CD4-positive, alpha-beta memory T cell (primary cell): Measurements from ENCODE around the gene MYOD1. TPM values are rescaled to one million over a fixed set of nuclear protein-coding genes. Genes with fewer than 3 reads are reported as not detected.

Source experiments
- CTCF ChIA-PET: fragments of 350-600 bp; sonication (Branson Sonifier 250); formaldehyde crosslinking; loops from one replicate; lab custom pipeline; 2021; ENCODE audit warnings: inconsistent platforms; ENCODE audit not compliant: partially characterized antibody; lab: Charles Lee
- POLR2A ChIA-PET: fragments of 350-600 bp; sonication (Branson Sonifier 250); formaldehyde crosslinking; loops from one replicate; lab custom pipeline; 2021; ENCODE audit not compliant: partially characterized antibody; lab: Charles Lee
- DNase-seq, 5 donors: peaks; one replicate each; pipeline versions ENCODE4 v3.0.0 to v3.0.0-alpha.2; 2020 to 2022; ENCODE audit warnings: mixed read lengths in 1 of 5
- H3K27ac ChIP-seq: one replicate; pipeline ENCODE4 v1.7.0; 2013; ENCODE audit warnings: low read depth, low read length
- H3K27me3 ChIP-seq: 2 replicates; pipeline ENCODE4 v1.7.0; 2013; ENCODE audit warnings: mild to moderate bottlenecking, low read length, moderate library complexity; ENCODE audit not compliant: insufficient read depth
- H3K36me3 ChIP-seq: 2 replicates; pipeline ENCODE4 v1.7.0; 2013; ENCODE audit warnings: mild to moderate bottlenecking, low read length, moderate library complexity; ENCODE audit not compliant: insufficient read depth
- H3K4me1 ChIP-seq: 2 replicates; pipeline ENCODE4 v1.7.0; 2013; ENCODE audit warnings: mild to moderate bottlenecking, low read length, moderate library complexity; ENCODE audit not compliant: insufficient read depth
- H3K4me3 ChIP-seq, 2 donors: one replicate each; pipeline ENCODE4 v1.7.0; 2013; ENCODE audit warnings: low read length in 2 of 2, mild to moderate bottlenecking in 1 of 2
- H3K9me3 ChIP-seq, 2 donors: one replicate each; pipeline ENCODE4 v1.7.0; 2013; ENCODE audit warnings: low read length in 2 of 2, control low read depth in 1 of 2; ENCODE audit not compliant: control insufficient read depth in 1 of 2
- H3K27ac Mint-ChIP-seq, 7 donors: one replicate each; pipeline ENCODE4 v1.8.0; 2020 to 2021; ENCODE audit warnings: mixed read lengths in 7 of 7, mild to moderate bottlenecking in 6 of 7, inconsistent platforms in 3 of 7, moderate library complexity in 3 of 7
- H3K27me3 Mint-ChIP-seq, 2 donors: one replicate each; pipeline ENCODE4 v1.8.0; 2020 to 2021; ENCODE audit warnings: mixed read lengths in 2 of 2
- H3K36me3 Mint-ChIP-seq, 2 donors: one replicate each; pipeline ENCODE4 v1.8.0; 2020 to 2021; ENCODE audit warnings: mixed read lengths in 2 of 2, inconsistent platforms in 1 of 2, mild to moderate bottlenecking in 1 of 2
- H3K4me1 Mint-ChIP-seq, 4 donors: one replicate each; pipeline ENCODE4 v1.8.0; 2020 to 2021; ENCODE audit warnings: mixed read lengths in 4 of 4, mild to moderate bottlenecking in 1 of 4
- H3K4me3 Mint-ChIP-seq, 8 donors: one replicate each; pipeline ENCODE4 v1.8.0; 2020 to 2021; ENCODE audit warnings: mixed read lengths in 8 of 8, mild to moderate bottlenecking in 7 of 8, moderate library complexity in 6 of 8, inconsistent platforms in 3 of 8
- H3K9me3 Mint-ChIP-seq, 8 donors: one replicate each; pipeline ENCODE4 v1.8.0; 2020 to 2021; ENCODE audit warnings: mixed read lengths in 8 of 8, mild to moderate bottlenecking in 5 of 8, inconsistent platforms in 3 of 8, moderate library complexity in 1 of 8
- intact Hi-C: fragments of 100-400 bp; cut with micrococcal nuclease; formaldehyde crosslinking; loops from one replicate; pipeline ENCODE4 v1.15.1; 2023
- polyA plus RNA-seq, 2 donors: library from polyadenylated mRNA; unstranded; fragments of 300-500 nt; fragmentation: Illumina TruSeq; gene quantifications; one replicate each; pipeline ENCODE4 v1.2.3, GENCODE V29; 2021
- total RNA-seq, 2 experiments: library from RNA; stranded (reverse); gene quantifications; one replicate each; pipeline ENCODE4 v1.2.3, GENCODE V29; 2021

Gene MYOD1
- total and polyA plus RNA-seq, 4 experiments from 2014 or later, result not detected

GRCh38 chr11:17734986-17735817 is 15.8 kb downstream of the MYOD1 start:
- intact Hi-C loops, result no loop called here
- H3K36me3 Mint-ChIP-seq, result no peaks in the 10 kb centered on the region
- no peaks in the 10 kb centered on the region for H3K9me3 ChIP-seq
- CTCF ChIA-PET, result no interaction called here
- peaks cover 1 to 8% (median 6%) of the 10 kb centered on the region in 4 donors for H3K4me1 Mint-ChIP-seq
- no peak overlapping the region for H3K27ac ChIP-seq
- no peaks in the 10 kb centered on the region for H3K36me3 ChIP-seq
- H3K4me3 ChIP-seq, result no peak overlapping the region
- POLR2A ChIA-PET, result no interaction called here
- no peaks in the 10 kb centered on the region for H3K4me1 ChIP-seq
- no peak overlapping the region for H3K27ac Mint-ChIP-seq
- DNase-seq, result peak in 2 of 5 donors; percentile 11 to 12
- H3K27me3 ChIP-seq, result peaks cover 21% of the 10 kb centered on the region
- H3K4me3 Mint-ChIP-seq, result no peak overlapping the region
- peaks cover 0 to 7% (median 0%) of the 10 kb centered on the region in 8 donors for H3K9me3 Mint-ChIP-seq
- H3K27me3 Mint-ChIP-seq, result peaks cover 38 to 39% of the 10 kb centered on the region in 2 donors

- H3K27ac ChIP-seq, result no peak overlapping the region
- CTCF ChIA-PET, result no interaction called here
- peaks cover 36 to 39% of the 10 kb centered on the region in 2 donors for H3K27me3 Mint-ChIP-seq
- H3K27me3 ChIP-seq, result peaks cover 15% of the 10 kb centered on the region
- H3K4me3 Mint-ChIP-seq, result no peak overlapping the region
- H3K4me1 Mint-ChIP-seq, result peaks cover 1 to 8% (median 6%) of the 10 kb centered on the region in 4 donors
- H3K36me3 Mint-ChIP-seq, result no peaks in the 10 kb centered on the region
- no peak for DNase-seq
- intact Hi-C loops, result no loop called here
- POLR2A ChIA-PET, result no interaction called here
- H3K4me1 ChIP-seq, result no peaks in the 10 kb centered on the region
- no peaks in the 10 kb centered on the region for H3K36me3 ChIP-seq
- peaks cover 0 to 7% (median 0%) of the 10 kb centered on the region in 8 donors for H3K9me3 Mint-ChIP-seq
- H3K4me3 ChIP-seq, result no peak overlapping the region
- H3K27ac Mint-ChIP-seq, result no peak overlapping the region
- no peaks in the 10 kb centered on the region for H3K9me3 ChIP-seq
These were observed 16.6 kb downstream of the MYOD1 start for GRCh38 chr11:17735818-17736578.

DNA sequence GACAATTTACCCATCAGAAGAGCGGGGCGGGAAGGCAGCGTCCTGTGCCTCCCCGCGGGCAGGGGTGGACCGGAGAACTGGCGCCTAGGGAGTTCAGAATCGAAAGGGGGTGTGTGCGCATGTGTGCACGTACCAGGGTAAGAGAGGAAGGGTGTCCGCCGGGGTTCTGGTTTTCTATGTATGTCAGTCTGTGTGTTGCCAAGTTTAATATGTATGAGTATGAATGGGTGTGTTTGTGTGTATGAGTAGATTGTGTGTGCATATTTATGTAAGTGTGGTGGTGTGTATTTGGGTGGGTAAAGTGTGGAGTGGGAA is 17.2 kb downstream of the MYOD1 start:
- Histone ChIP-seq H3K27ac (no peak overlapping the region), H3K36me3 (no peaks in the 10 kb centered on the region), H3K27me3 (peaks cover 13% of the 10 kb centered on the region), H3K4me1 (no peaks in the 10 kb centered on the region), H3K4me3 (no peak overlapping the region), H3K9me3 (no peaks in the 10 kb centered on the region)
- peaks cover 0 to 7% (median 0%) of the 10 kb centered on the region in 8 donors for H3K9me3 Mint-ChIP-seq
- peak overlapping the region in 2 of 8 donors; percentile 0 to 40 for H3K4me3 Mint-ChIP-seq
- intact Hi-C loops, result no loop called here
- H3K4me1 Mint-ChIP-seq, result peaks cover 1 to 8% (median 6%) of the 10 kb centered on the region in 4 donors
- H3K27me3 Mint-ChIP-seq, result peaks cover 40 to 41% of the 10 kb centered on the region in 2 donors
- H3K27ac Mint-ChIP-seq, result no peak overlapping the region
- ChIA-PET CTCF (no interaction called here), POLR2A (no interaction called here)
- no peaks in the 10 kb centered on the region for H3K36me3 Mint-ChIP-seq
- no peak for DNase-seq

DNA sequence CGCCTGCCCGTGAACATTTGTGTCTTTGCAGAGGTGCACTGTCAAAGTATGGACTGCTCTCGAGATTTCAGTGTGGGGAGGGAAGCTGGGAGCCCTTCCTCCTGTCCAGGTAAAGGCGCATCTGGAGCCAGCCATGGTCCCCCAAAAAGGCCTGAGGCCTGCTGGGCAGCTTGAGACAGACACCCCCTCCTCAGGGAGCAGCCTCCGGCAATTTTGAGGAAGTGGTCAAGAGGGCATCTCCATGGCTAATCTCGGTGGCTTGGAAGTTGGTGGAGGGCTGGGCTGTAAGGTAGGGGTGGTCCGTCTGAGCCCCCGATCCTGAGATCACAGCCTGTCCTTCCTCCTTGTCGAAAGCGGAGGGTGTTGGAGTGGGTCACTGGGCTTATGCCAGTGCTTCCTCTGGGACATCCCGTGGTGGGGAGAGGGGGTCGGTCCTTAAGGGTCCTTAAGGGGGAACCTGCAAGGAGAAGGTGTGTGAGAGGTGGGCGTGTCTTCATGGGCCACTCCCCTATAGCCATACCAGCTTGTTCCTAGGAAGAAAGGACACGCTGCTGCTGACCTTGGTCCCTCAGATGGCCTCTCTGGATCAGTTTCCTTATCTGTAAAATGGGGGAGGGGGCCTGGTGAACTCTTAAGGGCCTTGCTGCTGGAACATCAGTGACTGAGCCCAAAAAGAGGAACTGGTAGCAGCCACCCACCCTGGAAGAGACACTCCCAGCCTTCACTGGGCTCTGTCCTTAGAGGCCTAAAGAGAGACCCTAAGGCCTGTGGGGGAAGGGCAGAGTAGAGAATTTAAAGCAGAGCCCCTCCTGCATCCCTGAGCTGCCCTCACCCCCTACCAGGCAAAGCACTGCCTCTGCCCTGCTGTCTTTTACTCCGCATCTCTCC is 17.8 kb downstream of the MYOD1 start:
- H3K4me1 ChIP-seq, result no peaks in the 10 kb centered on the region
- CTCF ChIA-PET, result no interaction called here
- intact Hi-C loops, result no loop called here
- H3K27me3 ChIP-seq, result peaks cover 13% of the 10 kb centered on the region
- no peak overlapping the region for H3K27ac Mint-ChIP-seq
- H3K36me3 ChIP-seq, result no peaks in the 10 kb centered on the region
- H3K4me3 Mint-ChIP-seq, result peak overlapping the region in 1 of 8 donors; percentile 40
- no peak overlapping the region for H3K4me3 ChIP-seq
- peaks cover 1 to 8% (median 6%) of the 10 kb centered on the region in 4 donors for H3K4me1 Mint-ChIP-seq
- H3K9me3 Mint-ChIP-seq, result peaks cover 0 to 7% (median 0%) of the 10 kb centered on the region in 8 donors
- no peak for DNase-seq
- H3K27ac ChIP-seq, result no peak overlapping the region
- H3K9me3 ChIP-seq, result no peaks in the 10 kb centered on the region
- H3K36me3 Mint-ChIP-seq, result no peaks in the 10 kb centered on the region
- peaks cover 40 to 43% of the 10 kb centered on the region in 2 donors for H3K27me3 Mint-ChIP-seq
- POLR2A ChIA-PET, result no interaction called here

DNA sequence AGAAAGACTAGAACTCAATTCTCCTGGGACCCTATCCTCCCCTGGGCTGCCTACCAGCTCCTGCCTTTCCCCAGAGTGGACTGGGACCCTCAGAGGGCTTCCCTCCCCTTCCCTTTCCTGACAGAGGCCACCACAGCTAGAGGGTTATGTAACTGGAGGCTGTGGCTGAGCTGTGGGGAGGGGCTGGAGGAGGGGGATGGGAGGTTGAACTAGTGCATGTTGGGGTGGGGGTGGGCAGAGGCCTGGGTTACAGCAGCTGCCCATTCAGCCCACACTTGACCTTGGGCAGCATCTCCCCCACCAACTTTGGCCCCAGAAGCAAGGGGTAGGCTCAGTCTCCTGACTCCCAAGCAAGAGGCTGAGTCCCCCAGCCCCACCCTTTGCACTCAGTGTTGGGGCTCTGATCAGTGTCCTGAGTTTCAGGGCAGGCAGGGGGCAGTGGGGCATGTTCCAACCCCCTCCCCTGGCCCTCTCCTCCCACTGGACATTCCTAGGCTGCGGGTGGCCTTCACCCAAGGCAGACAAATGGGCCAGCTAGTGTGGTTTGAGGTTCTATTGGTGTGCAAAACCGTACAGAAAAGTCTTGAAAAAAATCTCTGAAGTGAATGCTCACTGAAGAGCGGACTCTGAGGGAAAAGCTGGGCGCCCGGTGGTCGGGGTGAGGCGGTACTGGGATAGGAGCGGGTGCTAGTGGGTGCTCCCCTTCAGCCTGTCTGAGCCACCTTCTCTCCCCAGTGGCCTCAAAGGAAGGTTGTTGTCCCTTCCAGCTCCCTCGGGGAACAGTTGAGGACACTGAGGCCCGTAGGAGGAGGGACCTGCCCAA is 19.0 kb downstream of the MYOD1 start:
- H3K36me3 ChIP-seq, result no peaks in the 10 kb centered on the region
- CTCF ChIA-PET, result no interaction called here

GRCh38 chr11:17739945-17740338 is 20.6 kb downstream of the MYOD1 start:
- peaks cover 23 to 29% of the 10 kb centered on the region in 2 donors for H3K27me3 Mint-ChIP-seq
- peaks cover 0 to 4% (median 0%) of the 10 kb centered on the region in 8 donors for H3K9me3 Mint-ChIP-seq
- H3K27ac Mint-ChIP-seq, result no peak overlapping the region
- ChIA-PET POLR2A (no interaction called here), CTCF (interaction anchor here (6.0 kb wide), 1 partner anchor 8 kb away, joined by 25 read pairs; no protein-coding TSS in a partner anchor)
- Histone ChIP-seq H3K27me3 (peaks cover 8% of the 10 kb centered on the region), H3K9me3 (no peaks in the 10 kb centered on the region), H3K4me1 (no peaks in the 10 kb centered on the region), H3K27ac (no peak overlapping the region), H3K36me3 (no peaks in the 10 kb centered on the region), H3K4me3 (no peak overlapping the region)
- DNase-seq, result no peak
- intact Hi-C loops, result no loop called here
- peaks cover 0 to 2% (median under 1%) of the 10 kb centered on the region in 4 donors for H3K4me1 Mint-ChIP-seq
- no peaks in the 10 kb centered on the region for H3K36me3 Mint-ChIP-seq
- H3K4me3 Mint-ChIP-seq, result no peak overlapping the region

More for the DNA sequence above, 19.0 kb downstream of the MYOD1 start:
- POLR2A ChIA-PET, result no interaction called here
- no peak overlapping the region for H3K4me3 ChIP-seq
- H3K27ac ChIP-seq, result no peak overlapping the region
- Mint-ChIP-seq H3K4me1 (peaks cover 1 to 8% (median 6%) of the 10 kb centered on the region in 4 donors), H3K9me3 (peaks cover 0 to 7% (median 0%) of the 10 kb centered on the region in 8 donors), H3K27me3 (peaks cover 32 to 35% of the 10 kb centered on the region in 2 donors), H3K27ac (no peak overlapping the region), H3K36me3 (no peaks in the 10 kb centered on the region), H3K4me3 (no peak overlapping the region)
- intact Hi-C loops, result no loop called here
- no peaks in the 10 kb centered on the region for H3K9me3 ChIP-seq
- DNase-seq, result no peak
- no peaks in the 10 kb centered on the region for H3K4me1 ChIP-seq
- peaks cover 13% of the 10 kb centered on the region for H3K27me3 ChIP-seq
